Smooth muscle cell (in vitro differentiated cells): Measurements from ENCODE around the gene SOX15. TPM values are rescaled to one million over a fixed set of nuclear protein-coding genes. Genes with fewer than 3 reads are reported as not detected.
"Not testable (repeated sequence)": the region's sequence is repeated elsewhere in the genome, so short reads cannot be mapped to it uniquely, and the experiment has no call there.

Experiments used
- DNase-seq: peaks from one replicate; lab custom pipeline; 2025; ENCODE audit not compliant: unreplicated experiment; lab: John Stamatoyannopoulos, UW
- H2AFZ ChIP-seq: fragments of 200-600 bp; sonication (generic); 2 replicates; pipeline ENCODE4 v1.6.0; 2016; ENCODE audit warnings: antibody characterized with exemption, low read depth, mild to moderate bottlenecking
- H3F3A ChIP-seq: fragments of 200-600 bp; sonication (generic); 2 replicates; pipeline ENCODE4 v1.6.0; 2017; ENCODE audit warnings: antibody characterized with exemption, low read depth
- H3K27ac ChIP-seq: fragments of 200-600 bp; sonication (generic); 2 replicates; pipeline ENCODE4 v1.5.1; 2016; ENCODE audit warnings: low read depth, mild to moderate bottlenecking
- H3K27me3 ChIP-seq: fragments of 200-600 bp; sonication (generic); 2 replicates; pipeline ENCODE4 v1.6.1; 2016; ENCODE audit warnings: low read depth, mild to moderate bottlenecking
- H3K36me3 ChIP-seq: fragments of 200-600 bp; sonication (generic); 2 replicates; pipeline ENCODE4 v1.5.1; 2016; ENCODE audit warnings: low read depth
- H3K4me1 ChIP-seq: fragments of 200-600 bp; sonication (generic); 2 replicates; pipeline ENCODE4 v1.5.1; 2016; ENCODE audit warnings: low read depth
- H3K4me2 ChIP-seq: fragments of 200-600 bp; sonication (generic); 2 replicates; pipeline ENCODE4 v1.6.0; 2016; ENCODE audit warnings: mild to moderate bottlenecking
- H3K4me3 ChIP-seq: fragments of 200-600 bp; sonication (generic); 2 replicates; pipeline ENCODE4 v1.5.1; 2016; ENCODE audit warnings: mild to moderate bottlenecking
- H3K79me2 ChIP-seq: fragments of 200-600 bp; sonication (generic); 2 replicates; pipeline ENCODE4 v1.6.0; 2016; ENCODE audit warnings: low read depth, mild to moderate bottlenecking
- H3K9ac ChIP-seq: fragments of 200-600 bp; sonication (generic); 2 replicates; pipeline ENCODE4 v1.6.0; 2016; ENCODE audit warnings: low read depth
- H3K9me3 ChIP-seq: fragments of 200-600 bp; sonication (generic); replicated peaks from 2 replicates; pipeline ENCODE4 v1.5.1; 2016; ENCODE audit warnings: low read depth
- H4K20me1 ChIP-seq: fragments of 200-600 bp; sonication (generic); 2 replicates; pipeline ENCODE4 v1.6.0; 2016; ENCODE audit warnings: low read depth
- WGBS: methylation state at CpG from one replicate; pipeline ENCODE4 v1.1.7; 2016; ENCODE audit warnings: low lambda C conversion rate; 5-methylcytosine and 5-hydroxymethylcytosine counted together
- polyA plus RNA-seq: library from polyadenylated mRNA; unstranded; fragments of >200 nt; fragmentation: Nextera tagmentation; extraction: Ambion mirVana; gene quantifications from 2 replicates; pipeline ENCODE4 v1.2.1, GENCODE V29; 2016
- total RNA-seq: library from RNA; depleted of rRNA; stranded (reverse); fragments of >200 nt; gene quantifications from 2 replicates; pipeline ENCODE4 v1.2.3, GENCODE V29; 2014
- TF ChIP-seq, protein P1 (sequence below): fragments of 200-600 bp; sonication (generic); IDR thresholded peaks from 2 replicates; pipeline ENCODE4 v1.5.1; 2017; ENCODE audit warnings: borderline replicate concordance, mild to moderate bottlenecking, antibody characterized with exemption; ENCODE audit not compliant: insufficient read depth, poor library complexity, severe bottlenecking

The SOX15 gene
- total and polyA plus RNA-seq, 2 experiments from 2014 or later, result 7.3 to 16.1 TPM

DNA sequence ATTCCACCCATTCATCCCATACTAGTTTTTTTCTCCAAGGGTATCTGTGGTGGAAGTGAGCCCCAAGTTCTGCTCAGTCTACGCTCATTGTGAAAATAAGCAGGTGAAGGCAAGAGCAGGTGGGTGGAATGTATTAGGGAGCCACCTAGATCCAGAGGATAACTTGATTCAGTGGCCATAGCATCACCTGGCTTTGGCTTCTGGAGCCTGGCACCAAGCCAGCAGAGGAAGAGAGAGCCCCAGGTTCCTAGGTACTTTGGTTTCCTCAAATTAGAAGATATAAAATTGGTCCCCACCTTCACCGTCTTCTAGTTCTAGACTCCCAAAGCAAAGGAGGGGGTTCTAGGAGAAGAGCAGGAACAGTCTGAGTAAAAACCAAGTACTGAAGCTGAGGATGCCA, 20.7 kb upstream of the SOX15 start:
- peaks cover 78% of the 10 kb centered on the region for H3K79me2 ChIP-seq
- no peak overlapping the region for H3K27ac ChIP-seq
- TF ChIP-seq, protein P1, sequence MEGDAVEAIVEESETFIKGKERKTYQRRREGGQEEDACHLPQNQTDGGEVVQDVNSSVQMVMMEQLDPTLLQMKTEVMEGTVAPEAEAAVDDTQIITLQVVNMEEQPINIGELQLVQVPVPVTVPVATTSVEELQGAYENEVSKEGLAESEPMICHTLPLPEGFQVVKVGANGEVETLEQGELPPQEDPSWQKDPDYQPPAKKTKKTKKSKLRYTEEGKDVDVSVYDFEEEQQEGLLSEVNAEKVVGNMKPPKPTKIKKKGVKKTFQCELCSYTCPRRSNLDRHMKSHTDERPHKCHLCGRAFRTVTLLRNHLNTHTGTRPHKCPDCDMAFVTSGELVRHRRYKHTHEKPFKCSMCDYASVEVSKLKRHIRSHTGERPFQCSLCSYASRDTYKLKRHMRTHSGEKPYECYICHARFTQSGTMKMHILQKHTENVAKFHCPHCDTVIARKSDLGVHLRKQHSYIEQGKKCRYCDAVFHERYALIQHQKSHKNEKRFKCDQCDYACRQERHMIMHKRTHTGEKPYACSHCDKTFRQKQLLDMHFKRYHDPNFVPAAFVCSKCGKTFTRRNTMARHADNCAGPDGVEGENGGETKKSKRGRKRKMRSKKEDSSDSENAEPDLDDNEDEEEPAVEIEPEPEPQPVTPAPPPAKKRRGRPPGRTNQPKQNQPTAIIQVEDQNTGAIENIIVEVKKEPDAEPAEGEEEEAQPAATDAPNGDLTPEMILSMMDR, result no peak
- no peaks in the 10 kb centered on the region for H3K36me3 ChIP-seq
- H3K9ac ChIP-seq, result no peak overlapping the region
- H3K27me3 ChIP-seq, result no peaks in the 10 kb centered on the region
- H2AFZ ChIP-seq, result no peak overlapping the region
- 98% methylated on average over 2 of the region's 2 CpGs for WGBS
- H3K9me3 ChIP-seq, result no peaks in the 10 kb centered on the region
- no peak overlapping the region for H3K4me3 ChIP-seq
- peaks cover 18% of the 10 kb centered on the region for H3K4me1 ChIP-seq
- peaks cover 83% of the 10 kb centered on the region for H4K20me1 ChIP-seq
- H3F3A ChIP-seq, result no peaks in the 10 kb centered on the region
- no peak for DNase-seq
- H3K4me2 ChIP-seq, result no peak overlapping the region

DNA sequence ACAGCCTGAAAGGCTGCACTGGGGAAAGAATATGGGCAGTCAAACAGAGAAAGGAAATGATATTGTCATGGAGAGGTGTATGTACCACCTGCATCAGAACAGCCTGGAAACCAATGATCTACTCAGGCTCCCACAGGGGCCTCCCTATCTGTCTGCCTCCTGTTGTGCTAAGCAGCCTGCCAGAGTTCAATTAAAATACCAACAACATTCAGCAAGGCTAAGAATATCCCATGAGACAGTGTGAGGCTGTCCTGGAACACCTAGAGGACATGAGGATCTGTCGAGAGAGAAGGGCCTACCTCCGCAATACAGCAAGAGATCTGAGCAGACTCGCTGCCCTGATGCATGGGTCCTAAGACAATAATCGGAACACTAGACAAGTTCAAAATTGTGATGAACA, 16.4 kb upstream of the SOX15 start:
- Histone ChIP-seq H3K9me3 (no peaks in the 10 kb centered on the region), H2AFZ (no peak overlapping the region), H3K4me1 (no peaks in the 10 kb centered on the region), H3K27ac (no peak overlapping the region), H4K20me1 (peaks cover 58% of the 10 kb centered on the region), H3K4me2 (no peak overlapping the region), H3K36me3 (peaks cover 11% of the 10 kb centered on the region), H3K27me3 (no peaks in the 10 kb centered on the region), H3K9ac (no peak overlapping the region), H3K4me3 (no peak overlapping the region), H3F3A (no peaks in the 10 kb centered on the region), H3K79me2 (peaks cover 49% of the 10 kb centered on the region)
- WGBS, result 98% methylated on average over 4 of the region's 4 CpGs
- DNase-seq, result no peak
- TF ChIP-seq, protein P1, result no peak

GRCh38 chr17:7597561-7597960, 7.7 kb upstream of the SOX15 start:
- WGBS, result 76% methylated on average over 5 of the region's 5 CpGs
- peaks cover 17% of the 10 kb centered on the region for H3K36me3 ChIP-seq
- H4K20me1 ChIP-seq, H3K79me2 ChIP-seq, H3K4me2 ChIP-seq, H3F3A ChIP-seq, H2AFZ ChIP-seq, H3K9ac ChIP-seq, DNase-seq, H3K27me3 ChIP-seq, H3K9me3 ChIP-seq, H3K4me3 ChIP-seq, H3K4me1 ChIP-seq, H3K27ac ChIP-seq: not testable (repeated sequence)

DNA sequence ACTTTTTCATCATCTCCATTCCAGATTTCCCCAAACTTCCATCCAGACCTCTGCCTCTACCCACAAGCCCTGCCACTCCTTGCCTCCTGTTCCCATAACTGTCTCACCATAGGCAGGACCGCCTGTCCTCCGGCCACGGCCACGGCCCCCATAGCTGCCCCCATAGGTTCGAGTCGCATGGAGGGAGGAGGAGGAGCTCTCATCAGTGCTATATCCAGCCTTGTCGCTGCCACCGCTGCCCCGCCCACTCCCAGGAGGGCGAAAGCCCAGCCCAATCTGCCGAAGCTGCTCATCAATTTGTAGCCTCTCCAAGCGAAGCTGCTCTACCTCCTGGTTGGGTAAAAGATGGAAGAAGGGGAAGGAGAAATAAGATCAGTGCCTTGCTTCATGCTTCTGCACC, 3.4 kb upstream of the SOX15 start:
- no peaks in the 10 kb centered on the region for H3F3A ChIP-seq
- TF ChIP-seq, protein P1, result no peak
- H3K79me2 ChIP-seq, result no peaks in the 10 kb centered on the region
- no peak overlapping the region for H3K27ac ChIP-seq
- no peaks in the 10 kb centered on the region for H3K9me3 ChIP-seq
- no peak for DNase-seq
- H2AFZ ChIP-seq, result no peak overlapping the region
- no peak overlapping the region for H3K4me3 ChIP-seq
- no peaks in the 10 kb centered on the region for H3K27me3 ChIP-seq
- WGBS, result 94% methylated on average over 12 of the region's 12 CpGs
- H3K9ac ChIP-seq, result no peak overlapping the region
- H3K4me2 ChIP-seq, result no peak overlapping the region
- peaks cover 9% of the 10 kb centered on the region for H4K20me1 ChIP-seq
- H3K4me1 ChIP-seq, result peaks cover 23% of the 10 kb centered on the region
- H3K36me3 ChIP-seq, result peaks cover 10% of the 10 kb centered on the region
